Fibroblast of lung (primary cell): ENCODE measurements around the gene IFIT2.

Experiments
- CTCF ChIP-seq, 2 donors: IDR thresholded peaks in 1 of 2; conservative IDR thresholded peaks in 1 of 2; 1 replicate in 1 of 2; 2 replicates in 1 of 2; pipeline ENCODE4 v1.5.1; 2011 to 2012; ENCODE audit warnings: low read length in 2 of 2, control low read depth in 1 of 2, inconsistent platforms in 1 of 2, low read depth in 1 of 2, mild to moderate bottlenecking in 1 of 2
- EZH2 ChIP-seq: IDR thresholded peaks from 2 replicates; pipeline ENCODE4 v1.5.1; 2012; ENCODE audit warnings: low read length, control low read depth, mild to moderate bottlenecking; ENCODE audit errors: missing control alignments

GRCh38 chr10:89346405-89347254, 44.8 kb downstream of the IFIT2 start:
- TF ChIP-seq CTCF (conservative IDR thresholded peaks at IDR 0.05 in 1 of 2, IDR thresholded peaks at IDR 0.05 in 1 of 2; ENCODE audit: low read depth in 1 of 2, low read length in 2 of 2) = no peak
- no peak for TF ChIP-seq EZH2
